IMR-90 (cell line): ENCODE data around the gene FOXF1. TPM values are rescaled to one million over a fixed set of nuclear protein-coding genes. Genes with fewer than 3 reads are reported as not detected.

Experiments used
- ATAC-seq: fragments of 200-7000 bp; cut with Tn5 transposase; 2 replicates; pipeline ENCODE4 v1.9.1; 2020; ENCODE audit warnings: low read depth, mild to moderate bottlenecking, moderate library complexity
- BruUV-seq: library from RNA; stranded (reverse); fragments of 400-500 nt; replicated peaks from 2 replicates; lab custom pipeline; 2021; lab: Mats Ljungman, UMichigan
- CTCF ChIA-PET: fragments of 300-600 bp; formaldehyde crosslinking; extraction: SDS; loops from one replicate; lab custom pipeline; 2021; ENCODE audit warnings: antibody characterized with exemption; lab: Yijun Ruan, JAX
- POLR2A ChIA-PET: fragments of 300-600 bp; sonication (Branson Sonifier 250); formaldehyde crosslinking; loops from one replicate; lab custom pipeline; 2022; ENCODE audit warnings: antibody characterized with exemption; ENCODE audit not compliant: unreplicated experiment; lab: Charles Lee
- DNase-seq: peaks from one replicate; pipeline ENCODE4 v3.0.0; 2013
- H2AFZ ChIP-seq: replicated peaks from 2 replicates; pipeline ENCODE3; 2013; ENCODE audit warnings: low read length, mild to moderate bottlenecking; ENCODE audit not compliant: poor library complexity
- H2AK5ac ChIP-seq: 2 replicates; pipeline ENCODE4 v1.6.1; 2013; ENCODE audit warnings: low read depth, low read length, inconsistent platforms
- H2AK9ac ChIP-seq: replicated peaks from 2 replicates; pipeline ENCODE3; 2013; ENCODE audit warnings: mild to moderate bottlenecking, low read depth, low read length, moderate library complexity; ENCODE audit not compliant: poor library complexity
- H2BK120ac ChIP-seq: 2 replicates; pipeline ENCODE4 v1.6.1; 2013; ENCODE audit warnings: low read depth, low read length, inconsistent platforms
- H2BK15ac ChIP-seq: 3 replicates; pipeline ENCODE4 v1.6.1; 2013; ENCODE audit warnings: low read depth, low read length, inconsistent platforms
- H2BK20ac ChIP-seq: 2 replicates; pipeline ENCODE4 v1.6.1; 2013; ENCODE audit warnings: low read depth, mild to moderate bottlenecking, inconsistent platforms, low read length, moderate library complexity
- H2BK5ac ChIP-seq: 2 replicates; pipeline ENCODE4 v1.6.1; 2013; ENCODE audit warnings: mild to moderate bottlenecking, low read depth, low read length, inconsistent platforms; ENCODE audit not compliant: poor library complexity, severe bottlenecking
- H3K14ac ChIP-seq: replicated peaks from 2 replicates; pipeline ENCODE4 v1.6.1; 2013; ENCODE audit warnings: low read depth, low read length, inconsistent platforms
- H3K18ac ChIP-seq: 2 replicates; pipeline ENCODE4 v1.6.1; 2013; ENCODE audit warnings: low read depth, low read length, control low read depth
- H3K23ac ChIP-seq: 2 replicates; pipeline ENCODE4 v1.6.1; 2013; ENCODE audit warnings: low read depth, low read length, inconsistent platforms
- H3K27ac ChIP-seq: 2 replicates; pipeline ENCODE4 v1.5.1; 2013; ENCODE audit warnings: mild to moderate bottlenecking, control low read depth, low read length; ENCODE audit not compliant: insufficient read depth
- H3K27me3 ChIP-seq: 2 replicates; pipeline ENCODE4 v1.6.1; 2013; ENCODE audit warnings: low read length; ENCODE audit not compliant: control insufficient read depth, insufficient read depth
- H3K36me3 ChIP-seq: 2 replicates; pipeline ENCODE4 v1.6.1; 2013; ENCODE audit warnings: low read length, mixed read lengths; ENCODE audit not compliant: control insufficient read depth, insufficient read depth
- H3K4ac ChIP-seq: 2 replicates; pipeline ENCODE4 v1.6.1; 2013; ENCODE audit warnings: low read depth, low read length, inconsistent platforms
- H3K4me1 ChIP-seq: 2 replicates; pipeline ENCODE4 v1.6.1; 2013; ENCODE audit warnings: low read length, mixed read lengths; ENCODE audit not compliant: control insufficient read depth, insufficient read depth
- H3K4me2 ChIP-seq: 2 replicates; pipeline ENCODE4 v1.6.1; 2013; ENCODE audit warnings: low read depth, mild to moderate bottlenecking, control low read depth, low read length, moderate library complexity
- H3K4me3 ChIP-seq: 2 replicates; pipeline ENCODE4 v1.5.1; 2013; ENCODE audit warnings: low read depth, mild to moderate bottlenecking, control low read depth, low read length, moderate library complexity; ENCODE audit not compliant: insufficient read depth
- H3K56ac ChIP-seq: 2 replicates; pipeline ENCODE4 v1.6.1; 2013; ENCODE audit warnings: low read length, inconsistent platforms; ENCODE audit not compliant: insufficient read depth; ENCODE audit errors: extremely low read depth
- H3K79me1 ChIP-seq, 2 experiments: 2 replicates each; pipeline ENCODE4 v1.6.1; 2013; ENCODE audit warnings: low read length in 2 of 2, inconsistent platforms in 1 of 2, low read depth in 1 of 2
- H3K9ac ChIP-seq: 2 replicates; pipeline ENCODE4 v1.6.1; 2013; ENCODE audit warnings: low read depth, low read length, control low read depth
- H3K9me1 ChIP-seq: 2 replicates; pipeline ENCODE4 v1.6.1; 2013; ENCODE audit warnings: low read length, inconsistent platforms; ENCODE audit not compliant: insufficient read depth
- H3K9me3 ChIP-seq: 2 replicates; pipeline ENCODE4 v1.6.1; 2013; ENCODE audit warnings: low read length; ENCODE audit not compliant: control insufficient read depth, insufficient read depth
- H4K20me1 ChIP-seq: 2 replicates; pipeline ENCODE4 v1.6.1; 2013; ENCODE audit warnings: low read length, inconsistent platforms; ENCODE audit not compliant: insufficient read depth
- H4K5ac ChIP-seq: 2 replicates; pipeline ENCODE4 v1.6.1; 2013; ENCODE audit warnings: mild to moderate bottlenecking, low read depth, low read length, control low read depth
- H4K8ac ChIP-seq, 2 experiments: 2 replicates each; pipeline ENCODE4 v1.6.1; 2013; ENCODE audit warnings: low read depth in 2 of 2, low read length in 2 of 2, control low read depth in 1 of 2, inconsistent platforms in 1 of 2
- H4K91ac ChIP-seq: 2 replicates; pipeline ENCODE4 v1.6.1; 2013; ENCODE audit warnings: low read depth, low read length, inconsistent platforms; ENCODE audit not compliant: insufficient read depth
- BHLHE40 ChIP-seq: fragments of 150-350 bp; IDR thresholded peaks from 2 replicates; pipeline ENCODE4 v1.6.1; 2016; ENCODE audit warnings: mild to moderate bottlenecking, low read depth, low read length
- CEBPB ChIP-seq: IDR thresholded peaks from 2 replicates; pipeline ENCODE4 v1.6.1; 2012; ENCODE audit warnings: low read depth, low read length, improper control_type of control experiment
- CHD1 ChIP-seq: IDR thresholded peaks from 2 replicates; pipeline ENCODE4 v1.6.1; 2012; ENCODE audit warnings: low read depth, low read length, improper control_type of control experiment
- FOS ChIP-seq: fragments of 150-350 bp; IDR thresholded peaks from 2 replicates; pipeline ENCODE4 v1.6.1; 2016; ENCODE audit warnings: low read depth, low read length
- MAFK ChIP-seq: IDR thresholded peaks from 2 replicates; pipeline ENCODE4 v1.6.1; 2012; ENCODE audit warnings: low read depth, low read length, improper control_type of control experiment
- MAZ ChIP-seq: IDR thresholded peaks from 2 replicates; pipeline ENCODE4 v1.6.1; 2012; ENCODE audit warnings: low read depth, mild to moderate bottlenecking, low read length, improper control_type of control experiment, moderate library complexity, borderline replicate concordance
- MXI1 ChIP-seq: IDR thresholded peaks from 2 replicates; pipeline ENCODE4 v1.6.1; 2012; ENCODE audit warnings: low read depth, mild to moderate bottlenecking, low read length, moderate library complexity, borderline replicate concordance
- NFE2L2 ChIP-seq: fragments of 150-350 bp; IDR thresholded peaks from 2 replicates; pipeline ENCODE4 v1.6.1; 2016; ENCODE audit warnings: low read depth, mild to moderate bottlenecking, low read length
- POLR2A ChIP-seq: IDR thresholded peaks from 2 replicates; pipeline ENCODE4 v1.6.1; 2012; ENCODE audit warnings: mild to moderate bottlenecking, low read depth, low read length
- RAD21 ChIP-seq: IDR thresholded peaks from 2 replicates; pipeline ENCODE4 v1.6.1; 2012; ENCODE audit warnings: low read length, improper control_type of control experiment
- RCOR1 ChIP-seq: IDR thresholded peaks from 2 replicates; pipeline ENCODE4 v1.6.1; 2012; ENCODE audit warnings: mild to moderate bottlenecking, low read length, improper control_type of control experiment; ENCODE audit not compliant: insufficient replicate concordance
- RFX5 ChIP-seq: IDR thresholded peaks from 2 replicates; pipeline ENCODE4 v1.8.0; 2012; ENCODE audit warnings: low read depth, mild to moderate bottlenecking, low read length, moderate library complexity
- SMC3 ChIP-seq: fragments of 150-350 bp; IDR thresholded peaks from 2 replicates; pipeline ENCODE4 v1.6.1; 2016; ENCODE audit warnings: low read depth, mild to moderate bottlenecking, antibody characterized with exemption, low read length, moderate library complexity
- WGBS, 2 experiments: methylation state at CpG; one replicate each; pipeline versions ENCODE4 v1.1.5 to v1.1.7; 2013; ENCODE audit warnings: missing lambda C conversion rate in 2 of 2; ENCODE audit not compliant: insufficient read length in 1 of 2; ENCODE audit errors: extremely low coverage in 2 of 2; 5-methylcytosine and 5-hydroxymethylcytosine counted together
- dilution Hi-C: fragments of 300-500 bp; cut with HindIII; formaldehyde crosslinking; loops from one replicate; pipeline ENCODE4 v1.14.3; 2018; ENCODE audit warnings: low sequenced_read_pairs; ENCODE audit not compliant: unreplicated experiment
- in situ Hi-C: fragments of 300-500 bp; cut with MboI; formaldehyde crosslinking; loops from 3 replicates; pipeline ENCODE4 v1.14.3; 2019; ENCODE audit warnings: low sequenced_read_pairs, inconsistent platforms, mixed read lengths
- intact Hi-C: fragments of 100-400 bp; cut with micrococcal nuclease; formaldehyde crosslinking; loops from 2 replicates; pipeline ENCODE4 v1.10.0; 2022
- polyA plus RNA-seq, 3 experiments: library from polyadenylated mRNA; depleted of rRNA; stranded (reverse); fragments of >200 nt; gene quantifications; 2 replicates each; pipeline ENCODE4 v1.2.3, GENCODE V29; 2012; ENCODE audit warnings: low replicate concordance in 1 of 3
- total RNA-seq: library from RNA; depleted of rRNA; stranded (reverse); fragments of >200 nt; gene quantifications from 2 replicates; pipeline ENCODE4 v1.2.3, GENCODE V29; 2012
- TF ChIP-seq, protein P1 (sequence below): fragments of 150-350 bp; IDR thresholded peaks from 2 replicates; pipeline ENCODE4 v1.6.1; 2016; ENCODE audit warnings: low read depth, mild to moderate bottlenecking, low read length, moderate library complexity, borderline replicate concordance
- TF ChIP-seq, protein P2 (sequence below): fragments of 150-350 bp; IDR thresholded peaks from 2 replicates; pipeline ENCODE4 v1.6.1; 2017; ENCODE audit warnings: mild to moderate bottlenecking, antibody characterized with exemption, low read length, low read depth
- TF ChIP-seq, protein P3 (sequence below): conservative IDR thresholded peaks from 2 replicates; pipeline ENCODE4 v1.5.1; 2012; ENCODE audit warnings: mild to moderate bottlenecking, low read depth, low read length, improper control_type of control experiment

Gene FOXF1
- total and polyA plus RNA-seq, 2 of the 4 experiments (the other 2 are of a cell fraction) = 2.7 to 33.0 TPM

DNA sequence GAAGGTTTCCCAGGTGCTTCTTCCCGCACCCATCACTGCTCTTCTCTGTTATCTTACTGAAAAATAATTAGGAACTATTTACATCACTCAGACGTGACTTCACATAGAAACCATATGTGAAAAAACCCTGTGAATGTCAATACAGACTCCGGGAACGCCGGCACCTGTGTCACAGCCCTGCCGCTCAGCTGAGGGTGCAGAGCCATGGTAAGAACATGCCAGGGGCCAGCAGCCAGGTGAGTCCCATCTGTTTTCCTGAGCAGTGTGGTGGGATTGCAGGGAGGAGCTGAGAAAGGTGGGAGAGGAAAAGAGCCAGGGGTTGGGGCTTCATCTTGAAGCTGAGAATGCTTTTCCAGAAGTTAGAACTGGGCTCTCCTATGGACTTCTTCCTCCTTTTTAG is 13.7 kb downstream of the FOXF1 start:
- Histone ChIP-seq H2AK9ac (no peak overlapping the region), H3K27me3 (no peaks in the 10 kb centered on the region), H3K4me3 (no peak overlapping the region), H3K18ac (no peak overlapping the region), H3K9ac (no peak overlapping the region), H3K4me1 (peaks cover 3% of the 10 kb centered on the region; the same call in 1 of the 2 replicates), H3K4me2 (no peak overlapping the region), H3K14ac (no peak overlapping the region), H2BK15ac (no peak overlapping the region), H2BK5ac (no peak overlapping the region), H3K9me3 (no peaks in the 10 kb centered on the region), H4K20me1 (peaks cover 10% of the 10 kb centered on the region), H4K91ac (no peak overlapping the region), H3K27ac (no peak overlapping the region), H4K5ac (no peak overlapping the region), H3K4ac (no peak overlapping the region), H3K79me1 (peaks cover 0 to 19% of the 10 kb centered on the region in 2 experiments; a peak in 2 of 4 replicates), H3K56ac (no peak overlapping the region), H4K8ac (no peak overlapping the region), H3K23ac (no peak overlapping the region), H2BK20ac (no peak overlapping the region), H2AFZ (no peak overlapping the region), H3K9me1 (peaks cover 3% of the 10 kb centered on the region), H3K36me3 (no peaks in the 10 kb centered on the region; the same call in 1 of the 2 replicates), H2AK5ac (no peak overlapping the region), H2BK120ac (no peak overlapping the region)
- ATAC-seq (no peak), DNase-seq (no peak)
- POLR2A ChIA-PET = no interaction called here
- dilution Hi-C loops (no loop called here), in situ Hi-C loops (no loop called here), intact Hi-C loops (loop anchor here (5.0 kb wide), 1 partner anchor 507 kb away; no protein-coding TSS in a partner anchor)
- CTCF ChIA-PET = no interaction called here
- 46% methylated on average over 4 of the region's 6 CpGs; no CpG with 5 or more reads in 1 of the 2 experiments for WGBS, 2 experiments
- TF ChIP-seq RFX5 (no peak), NFE2L2 (no peak), RCOR1 (no peak), BHLHE40 (no peak), MAFK (no peak), SMC3 (no peak), MAZ (no peak), MXI1 (no peak), RAD21 (no peak), POLR2A (no peak), FOS (no peak), CEBPB (no peak), CHD1 (no peak)
- TF ChIP-seq, protein P1, sequence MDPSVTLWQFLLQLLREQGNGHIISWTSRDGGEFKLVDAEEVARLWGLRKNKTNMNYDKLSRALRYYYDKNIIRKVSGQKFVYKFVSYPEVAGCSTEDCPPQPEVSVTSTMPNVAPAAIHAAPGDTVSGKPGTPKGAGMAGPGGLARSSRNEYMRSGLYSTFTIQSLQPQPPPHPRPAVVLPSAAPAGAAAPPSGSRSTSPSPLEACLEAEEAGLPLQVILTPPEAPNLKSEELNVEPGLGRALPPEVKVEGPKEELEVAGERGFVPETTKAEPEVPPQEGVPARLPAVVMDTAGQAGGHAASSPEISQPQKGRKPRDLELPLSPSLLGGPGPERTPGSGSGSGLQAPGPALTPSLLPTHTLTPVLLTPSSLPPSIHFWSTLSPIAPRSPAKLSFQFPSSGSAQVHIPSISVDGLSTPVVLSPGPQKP = no peak
- TF ChIP-seq, protein P2, sequence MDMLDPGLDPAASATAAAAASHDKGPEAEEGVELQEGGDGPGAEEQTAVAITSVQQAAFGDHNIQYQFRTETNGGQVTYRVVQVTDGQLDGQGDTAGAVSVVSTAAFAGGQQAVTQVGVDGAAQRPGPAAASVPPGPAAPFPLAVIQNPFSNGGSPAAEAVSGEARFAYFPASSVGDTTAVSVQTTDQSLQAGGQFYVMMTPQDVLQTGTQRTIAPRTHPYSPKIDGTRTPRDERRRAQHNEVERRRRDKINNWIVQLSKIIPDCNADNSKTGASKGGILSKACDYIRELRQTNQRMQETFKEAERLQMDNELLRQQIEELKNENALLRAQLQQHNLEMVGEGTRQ = no peak
- TF ChIP-seq, protein P3, sequence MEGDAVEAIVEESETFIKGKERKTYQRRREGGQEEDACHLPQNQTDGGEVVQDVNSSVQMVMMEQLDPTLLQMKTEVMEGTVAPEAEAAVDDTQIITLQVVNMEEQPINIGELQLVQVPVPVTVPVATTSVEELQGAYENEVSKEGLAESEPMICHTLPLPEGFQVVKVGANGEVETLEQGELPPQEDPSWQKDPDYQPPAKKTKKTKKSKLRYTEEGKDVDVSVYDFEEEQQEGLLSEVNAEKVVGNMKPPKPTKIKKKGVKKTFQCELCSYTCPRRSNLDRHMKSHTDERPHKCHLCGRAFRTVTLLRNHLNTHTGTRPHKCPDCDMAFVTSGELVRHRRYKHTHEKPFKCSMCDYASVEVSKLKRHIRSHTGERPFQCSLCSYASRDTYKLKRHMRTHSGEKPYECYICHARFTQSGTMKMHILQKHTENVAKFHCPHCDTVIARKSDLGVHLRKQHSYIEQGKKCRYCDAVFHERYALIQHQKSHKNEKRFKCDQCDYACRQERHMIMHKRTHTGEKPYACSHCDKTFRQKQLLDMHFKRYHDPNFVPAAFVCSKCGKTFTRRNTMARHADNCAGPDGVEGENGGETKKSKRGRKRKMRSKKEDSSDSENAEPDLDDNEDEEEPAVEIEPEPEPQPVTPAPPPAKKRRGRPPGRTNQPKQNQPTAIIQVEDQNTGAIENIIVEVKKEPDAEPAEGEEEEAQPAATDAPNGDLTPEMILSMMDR = no peak
- no TSS peak for BruUV-seq
